Measurements from ENCODE around the gene CD1E. TPM values are rescaled to one million over a fixed set of nuclear protein-coding genes. Genes with fewer than 3 reads are reported as not detected.

The CD1E gene
- total RNA-seq = not detected in 2 replicates

DNA sequence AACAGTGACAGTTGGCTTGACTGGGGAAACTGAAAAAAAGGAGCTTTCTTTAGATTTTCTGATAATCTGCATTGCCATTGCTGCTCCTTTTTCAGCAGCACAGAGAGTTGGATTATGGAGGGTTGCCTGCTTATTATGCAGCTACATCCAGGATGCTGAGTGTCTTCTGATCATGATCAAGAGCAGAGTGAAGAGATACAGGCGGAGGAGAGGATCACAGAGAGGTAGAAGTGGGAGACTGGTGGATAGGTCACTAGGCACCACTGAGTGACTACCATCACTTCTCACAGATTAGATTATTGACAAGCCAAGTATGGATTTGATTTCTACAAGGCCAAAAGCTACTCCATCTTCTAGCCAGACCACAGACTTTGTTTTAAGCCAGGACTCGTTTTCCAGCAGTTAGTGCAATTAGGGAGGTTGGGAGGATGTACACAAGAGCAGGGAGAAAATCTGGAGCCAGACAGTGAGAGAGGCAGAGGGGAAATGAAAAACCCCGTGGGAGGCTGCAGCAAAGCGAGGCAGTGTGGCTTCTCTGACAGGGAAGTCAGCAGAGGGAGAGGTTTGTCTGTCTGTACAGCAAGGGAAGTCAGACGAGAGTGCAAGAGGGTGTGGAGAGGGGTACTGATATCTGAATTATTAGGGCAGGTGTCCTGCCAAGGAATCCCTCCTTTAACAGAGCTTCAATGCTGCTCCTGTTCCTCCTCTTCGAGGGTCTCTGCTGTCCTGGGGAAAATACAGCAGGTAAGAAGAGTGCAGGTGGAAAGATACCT is at the start of gene CD1E:
CD1E (plus strand) TSS at position 592 of the 773 bp plus-strand sequence; CDS start at position 687, 95 bp downstream.

DNA sequence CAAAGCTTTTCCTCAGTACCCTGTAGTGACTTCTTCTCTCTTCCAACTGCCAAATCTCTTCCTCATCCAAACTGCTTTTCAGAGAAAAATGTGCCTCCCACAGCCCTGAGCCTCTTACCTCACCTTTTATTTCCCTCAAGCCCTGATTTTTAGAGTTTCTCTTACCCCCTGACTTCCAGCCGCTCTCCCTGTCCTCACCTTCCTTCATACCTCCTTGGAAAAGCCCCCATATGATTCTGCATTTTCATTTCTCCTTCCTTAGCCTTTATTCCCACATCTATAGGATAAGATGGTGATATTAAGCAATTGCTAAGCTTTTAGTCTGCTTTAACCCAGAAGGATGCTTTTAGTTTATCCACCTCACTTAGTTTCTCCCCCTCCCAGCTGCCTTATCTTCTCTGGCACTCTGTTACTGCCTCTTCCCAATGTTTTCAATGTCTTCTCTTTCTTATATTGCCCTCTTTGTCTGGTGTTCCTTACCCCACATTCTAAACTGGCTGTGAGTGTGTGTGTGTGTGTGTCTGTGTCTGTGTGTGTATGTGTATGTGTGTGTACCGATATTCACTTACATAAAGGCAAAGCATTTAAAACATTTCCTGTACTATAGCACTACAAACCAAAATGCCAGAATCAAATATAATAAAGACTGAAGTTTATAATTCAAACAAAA is 22.1 kb upstream of the CD1E start, which contains the start of gene CD1B:
CD1B (minus strand) TSS at position 51 of the 670 bp plus-strand sequence. CDS start 108 bp downstream, outside the sequence.

DNA sequence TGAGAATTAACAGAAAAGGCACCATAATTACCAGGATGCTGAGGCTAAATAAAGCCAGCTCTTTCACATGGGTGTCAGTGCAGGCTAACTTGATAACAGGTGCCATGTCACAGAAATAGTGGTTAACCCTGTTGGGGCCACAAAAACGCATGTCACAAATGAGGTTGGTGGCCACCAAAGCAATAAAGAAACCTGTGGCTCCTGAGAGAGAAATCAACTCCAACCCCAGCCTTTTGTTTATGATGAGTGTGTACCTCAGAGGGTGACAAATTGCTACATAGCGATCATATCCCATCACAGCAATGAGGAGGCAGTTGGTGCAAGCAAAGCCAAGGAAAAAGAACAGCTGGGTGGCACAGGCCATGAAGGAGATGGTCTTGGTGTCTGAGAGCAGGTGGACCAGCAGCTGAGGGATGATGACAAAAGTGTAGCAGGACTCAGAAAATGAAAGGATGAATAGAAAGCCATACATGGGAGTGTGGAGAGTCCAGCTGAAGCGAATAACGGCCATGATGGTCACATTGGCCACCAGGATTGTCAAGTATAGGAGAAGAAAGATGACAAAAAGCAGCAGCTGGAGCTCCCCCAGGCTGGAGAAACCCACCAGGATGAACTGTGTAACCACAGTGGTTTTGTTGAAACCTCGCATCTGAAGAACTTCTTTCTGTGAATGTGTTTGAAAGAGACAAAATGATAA is 45.3 kb downstream of the CD1E start, which contains the start of gene OR10T2:
OR10T2 (minus strand) TSS at position 649 of the 697 bp plus-strand sequence; CDS start at position 649, 0 bp downstream.

Other genes starting within 250 kb of the CD1E start
- gene CD1D, start 173.0 kb upstream of the CD1E start, total RNA-seq = under 0.01 and 1.1 TPM in 2 replicates
- not detected in 2 replicates for gene CD1A, start 99.5 kb upstream of the CD1E start, total RNA-seq
- under 0.01 TPM in 1 of 2 replicates, not detected in the other for gene CD1C, start 64.0 kb upstream of the CD1E start, total RNA-seq
- not detected in 2 replicates for gene CD1B, start 22.4 kb upstream of the CD1E start, total RNA-seq
- gene OR10T2, start 45.6 kb downstream of the CD1E start, total RNA-seq = not detected in 2 replicates
- not detected in 2 replicates for gene OR10K2, start 72.3 kb downstream of the CD1E start, total RNA-seq
- gene OR10K1, start 107.9 kb downstream of the CD1E start, total RNA-seq = not detected in 2 replicates
- gene OR10R2, start 118.3 kb downstream of the CD1E start, total RNA-seq = not detected in 2 replicates
- gene OR6Y1, start 200.5 kb downstream of the CD1E start, total RNA-seq = not detected in 2 replicates
- gene OR6P1, start 216.7 kb downstream of the CD1E start, total RNA-seq = not detected in 2 replicates
- not detected in 2 replicates for gene OR10X1, start 226.0 kb downstream of the CD1E start, total RNA-seq

Measured in regular cardiac myocyte (primary cell).